GM23338 (cell line): ENCODE data around the gene CTXN1. TPM values are rescaled to one million over a fixed set of nuclear protein-coding genes. Genes with fewer than 3 reads are reported as not detected.
A peak's percentile ranks its signal among the peaks of the same experiment; 100 is the strongest.

Experiments
- ATAC-seq: fragments of 200-7000 bp; cut with Tn5 transposase; 3 replicates; pipeline ENCODE4 v1.9.1; 2020
- DNase-seq: peaks from one replicate; pipeline ENCODE4 v3.0.0-alpha.2; 2015; ENCODE audit warnings: low spot score
- H2AFZ ChIP-seq: fragments of 200-600 bp; sonication (generic); 2 replicates; pipeline ENCODE4 v1.8.0; 2016; ENCODE audit warnings: antibody characterized with exemption, mild to moderate bottlenecking, moderate library complexity
- H3F3A ChIP-seq: fragments of 200-600 bp; sonication (generic); replicated peaks from 2 replicates; pipeline ENCODE4 v1.8.0; 2017; ENCODE audit warnings: antibody characterized with exemption, mixed run types, low read depth
- H3K27ac ChIP-seq: fragments of 200-600 bp; sonication (generic); 2 replicates; pipeline ENCODE4 v1.6.1; 2016; ENCODE audit warnings: low read depth
- H3K27me3 ChIP-seq: fragments of 200-600 bp; sonication (generic); 2 replicates; pipeline ENCODE4 v1.8.0; 2016; ENCODE audit warnings: mild to moderate bottlenecking, mixed run types, moderate library complexity; ENCODE audit not compliant: insufficient read depth
- H3K36me3 ChIP-seq: fragments of 200-600 bp; sonication (generic); 2 replicates; pipeline ENCODE4 v1.8.0; 2016; ENCODE audit warnings: mild to moderate bottlenecking; ENCODE audit not compliant: insufficient read depth
- H3K4me1 ChIP-seq: fragments of 200-600 bp; sonication (generic); 2 replicates; pipeline ENCODE4 v1.8.0; 2016; ENCODE audit warnings: mild to moderate bottlenecking, moderate library complexity; ENCODE audit not compliant: insufficient read depth
- H3K4me2 ChIP-seq: fragments of 200-600 bp; sonication (generic); 2 replicates; pipeline ENCODE4 v1.7.1; 2017; ENCODE audit warnings: mixed run types
- H3K4me3 ChIP-seq: fragments of 200-600 bp; sonication (generic); 2 replicates; pipeline ENCODE4 v1.6.1; 2016; ENCODE audit warnings: mixed run types
- H3K79me2 ChIP-seq: fragments of 200-600 bp; sonication (generic); replicated peaks from 2 replicates; pipeline ENCODE4 v1.8.0; 2017; ENCODE audit warnings: mild to moderate bottlenecking; ENCODE audit not compliant: insufficient read depth
- H3K9me2 ChIP-seq: fragments of 200-600 bp; sonication (generic); 2 replicates; pipeline ENCODE4 v1.8.0; 2017; ENCODE audit not compliant: insufficient read depth
- H4K20me1 ChIP-seq: fragments of 200-600 bp; sonication (generic); replicated peaks from 2 replicates; pipeline ENCODE4 v1.8.0; 2017; ENCODE audit warnings: mild to moderate bottlenecking; ENCODE audit not compliant: insufficient read depth
- H3K27ac Mint-ChIP-seq: 2 replicates; pipeline ENCODE4 v1.8.0; 2020; ENCODE audit warnings: inconsistent platforms, mild to moderate bottlenecking, moderate library complexity, mixed read lengths
- H3K27me3 Mint-ChIP-seq: 3 replicates; pipeline ENCODE4 v1.8.0; 2022; ENCODE audit warnings: low read depth, mild to moderate bottlenecking, moderate library complexity, mixed read lengths, inconsistent platforms; ENCODE audit not compliant: insufficient read depth, poor library complexity
- H3K36me3 Mint-ChIP-seq: 3 replicates; pipeline ENCODE4 v1.8.0; 2021; ENCODE audit warnings: low read depth, mild to moderate bottlenecking, inconsistent platforms, moderate library complexity, mixed read lengths
- H3K4me1 Mint-ChIP-seq: 3 replicates; pipeline ENCODE4 v1.8.0; 2020; ENCODE audit warnings: mild to moderate bottlenecking, inconsistent platforms, mixed read lengths
- H3K4me3 Mint-ChIP-seq: 3 replicates; pipeline ENCODE4 v1.8.0; 2021; ENCODE audit warnings: moderate library complexity, mild to moderate bottlenecking, inconsistent platforms, mixed read lengths
- H3K9me3 Mint-ChIP-seq: 3 replicates; pipeline ENCODE4 v1.8.0; 2020; ENCODE audit warnings: moderate library complexity, mild to moderate bottlenecking, inconsistent platforms, mixed read lengths
- CREB1 ChIP-seq: fragments of 250-450 bp; sonication (Bioruptor Pico); IDR thresholded peaks from 2 replicates; pipeline ENCODE4 v1.5.0; 2020; ENCODE audit warnings: low read depth, mild to moderate bottlenecking, moderate library complexity
- CTCF ChIP-seq, 2 experiments: fragments of 200-600 bp in 1 of 2; sonication (generic) in 1 of 2; conservative IDR thresholded peaks; 2 replicates each; pipeline versions ENCODE4 v1.5.1 to v1.6.1; 2016 to 2017; ENCODE audit warnings: antibody characterized with exemption in 2 of 2, low read depth in 2 of 2, mild to moderate bottlenecking in 2 of 2, moderate library complexity in 1 of 2
- ETS1 ChIP-seq: IDR thresholded peaks from 2 replicates; pipeline ENCODE4 v1.6.1; 2016; ENCODE audit warnings: antibody characterized with exemption
- EZH2 ChIP-seq: fragments of 200-600 bp; sonication (generic); IDR thresholded peaks from one replicate; pipeline ENCODE4 v1.8.0; 2017; ENCODE audit warnings: antibody characterized with exemption, mild to moderate bottlenecking, low read depth; ENCODE audit not compliant: unreplicated experiment
- EZH2phosphoT487 ChIP-seq: fragments of 200-600 bp; sonication (generic); IDR thresholded peaks from one replicate; pipeline ENCODE4 v1.8.1; 2018; ENCODE audit warnings: antibody characterized with exemption; ENCODE audit not compliant: unreplicated experiment
- JUNB ChIP-seq: IDR thresholded peaks from one replicate; pipeline ENCODE4 v1.6.1; 2016; ENCODE audit warnings: antibody characterized with exemption; ENCODE audit not compliant: unreplicated experiment
- NANOG ChIP-seq: IDR thresholded peaks from 2 replicates; pipeline ENCODE4 v1.6.1; 2016; ENCODE audit warnings: antibody characterized with exemption, borderline replicate concordance
- POLR2AphosphoS5 ChIP-seq: IDR thresholded peaks from 2 replicates; pipeline ENCODE4 v1.6.1; 2016; ENCODE audit warnings: antibody characterized with exemption, low read depth
- REST ChIP-seq: IDR thresholded peaks from one replicate; pipeline ENCODE4 v1.6.1; 2018; ENCODE audit warnings: antibody characterized with exemption; ENCODE audit not compliant: unreplicated experiment
- STAT1 ChIP-seq: IDR thresholded peaks from one replicate; pipeline ENCODE4 v1.6.1; 2016; ENCODE audit warnings: antibody characterized with exemption; ENCODE audit not compliant: unreplicated experiment
- ZNF114 ChIP-seq: fragments of 250-450 bp; sonication (Bioruptor Pico); IDR thresholded peaks from 2 replicates; pipeline ENCODE4 v1.5.0; 2020; ENCODE audit warnings: mild to moderate bottlenecking, moderate library complexity
- ZNF331 ChIP-seq: fragments of 250-450 bp; sonication (Bioruptor Pico); IDR thresholded peaks from 2 replicates; pipeline ENCODE4 v1.5.0; 2020; ENCODE audit warnings: low read depth, mild to moderate bottlenecking, moderate library complexity
- ZNF462 ChIP-seq: fragments of 250-450 bp; sonication (Bioruptor Pico); IDR thresholded peaks from 2 replicates; pipeline ENCODE4 v1.5.0; 2020; ENCODE audit warnings: mild to moderate bottlenecking, moderate library complexity
- polyA plus RNA-seq: library from polyadenylated mRNA; unstranded; fragments of >200 nt; fragmentation: Nextera tagmentation; extraction: Ambion mirVana; gene quantifications from 2 replicates; pipeline ENCODE4 v1.2.1, GENCODE V29; 2016
- total RNA-seq: library from RNA; depleted of rRNA; stranded (reverse); fragments of >200 nt; shearing (Covaris generic); gene quantifications from 2 replicates; pipeline ENCODE4 v1.2.3, GENCODE V29; 2014

The CTXN1 gene
- total and polyA plus RNA-seq, 2 experiments from 2014 or later = 22.5 to 52.4 TPM

GRCh38 chr19:7924241-7924640, 1.7 kb downstream of the CTXN1 start:
- Mint-ChIP-seq H3K27ac (no peak overlapping the region), H3K4me3 (peak overlapping the region; percentile 56), H3K4me1 (peaks cover 13% of the 10 kb centered on the region), H3K9me3 (no peaks in the 10 kb centered on the region), H3K36me3 (peaks cover 24% of the 10 kb centered on the region), H3K27me3 (peaks cover 25% of the 10 kb centered on the region)
- Histone ChIP-seq H3K4me3 (no peak overlapping the region; the same call in 1 of the 2 replicates), H2AFZ (no peak overlapping the region), H3K27ac (no peak overlapping the region), H3K9me2 (no peaks in the 10 kb centered on the region), H4K20me1 (peaks cover 9% of the 10 kb centered on the region; the same call in 1 of the 2 replicates), H3F3A (peaks cover 32% of the 10 kb centered on the region), H3K27me3 (peaks cover under 1% of the 10 kb centered on the region; the same call in 1 of the 2 replicates), H3K36me3 (no peaks in the 10 kb centered on the region), H3K4me2 (peak overlapping the region; percentile 76; the same call in 1 of the 2 replicates), H3K4me1 (peaks cover 4% of the 10 kb centered on the region; the same call in 1 of the 2 replicates), H3K79me2 (no peaks in the 10 kb centered on the region)
- DNase-seq (no peak), ATAC-seq (no peak)
- TF ChIP-seq CREB1 (CRISPR knock-in tag) = no peak
- TF ChIP-seq ETS1 = no peak
- no peak for TF ChIP-seq STAT1
- TF ChIP-seq NANOG = no peak
- TF ChIP-seq POLR2AphosphoS5 = no peak
- TF ChIP-seq CTCF (conservative IDR thresholded peaks at IDR 0.05; ENCODE audit: low read depth in 2 of 2) = no peak
- no peak for TF ChIP-seq EZH2
- TF ChIP-seq ZNF462 (CRISPR knock-in tag) = no peak
- TF ChIP-seq JUNB = no peak
- no peak for TF ChIP-seq ZNF331
- TF ChIP-seq EZH2phosphoT487 = no peak
- no peak for TF ChIP-seq REST
- no peak for TF ChIP-seq ZNF114 (CRISPR knock-in tag)
